ENCODE measurements around the gene ZCCHC7. TPM values are rescaled to one million over a fixed set of nuclear protein-coding genes. Genes with fewer than 3 reads are reported as not detected.
"Not testable (repeated sequence)": the region's sequence is repeated elsewhere in the genome, so short reads cannot be mapped to it uniquely, and the experiment has no call there.

The ZCCHC7 gene
- total RNA-seq, 2 experiments from 2014 or later = 25.6 to 29.1 TPM

GRCh38 chr9:37114442-37114841 is 5.9 kb upstream of the ZCCHC7 start:
- CTCF ChIA-PET, POLR2A ChIA-PET: not testable (repeated sequence)

GRCh38 chr9:37117956-37118355 is 2.4 kb upstream of the ZCCHC7 start:
- POLR2A ChIA-PET = no interaction called here

GRCh38 chr9:37119360-37119759 is 1.0 kb upstream of the ZCCHC7 start:
- ChIA-PET CTCF (interaction anchor here (0.7 to 1.4 kb wide), 3 partner anchors 36 to 124 kb away, joined by 3 to 4 read pairs (median 3); no protein-coding TSS in a partner anchor), POLR2A (interaction anchor here (0.6 to 2.2 kb wide), 3 partner anchors 40 to 762 kb away, joined by 4 to 16 read pairs (median 5); no protein-coding TSS in a partner anchor)

More at GRCh38 chr9:37117956-37118355, 2.4 kb upstream of the ZCCHC7 start:
- CTCF ChIA-PET = no interaction called here

DNA sequence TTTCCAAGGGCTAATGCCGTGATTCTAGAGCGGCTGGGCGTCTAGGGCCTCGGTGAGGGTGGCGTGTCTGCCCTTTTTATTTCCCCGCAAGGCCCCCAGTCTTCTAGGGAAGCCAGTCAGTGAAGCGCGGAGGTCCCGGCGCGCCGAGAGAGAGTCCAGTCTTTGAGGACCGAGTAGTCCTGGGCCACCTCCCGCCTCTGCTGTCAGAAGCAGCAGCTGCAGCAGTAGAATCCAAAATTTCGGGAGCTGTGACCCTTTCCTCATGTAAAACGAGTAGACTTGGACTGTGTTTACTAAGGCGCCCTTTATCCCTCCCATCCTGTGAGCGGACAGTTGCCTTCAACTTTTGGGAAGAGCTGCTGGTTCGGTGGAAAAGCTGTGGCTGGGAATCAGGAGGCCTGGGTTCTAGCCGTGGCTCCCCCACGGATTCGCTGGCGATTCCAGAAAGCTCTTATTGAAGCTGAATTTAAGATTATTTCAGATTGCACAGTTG is 515 bp downstream of the ZCCHC7 start:
- ChIA-PET POLR2A (interaction anchor here (0.6 to 2.2 kb wide), 6 partner anchors 26 to 455 kb away, joined by 3 to 16 read pairs (median 3); partner anchors contain the start of gene FBXO10), CTCF (interaction anchor here (1.4 kb wide), 1 partner anchor 38 kb away, joined by 3 read pairs; no protein-coding TSS in a partner anchor)

- CTCF ChIA-PET = no interaction called here
- POLR2A ChIA-PET = no interaction called here
Measured at GRCh38 chr9:37121881-37122280, 1.5 kb downstream of the ZCCHC7 start.

DNA sequence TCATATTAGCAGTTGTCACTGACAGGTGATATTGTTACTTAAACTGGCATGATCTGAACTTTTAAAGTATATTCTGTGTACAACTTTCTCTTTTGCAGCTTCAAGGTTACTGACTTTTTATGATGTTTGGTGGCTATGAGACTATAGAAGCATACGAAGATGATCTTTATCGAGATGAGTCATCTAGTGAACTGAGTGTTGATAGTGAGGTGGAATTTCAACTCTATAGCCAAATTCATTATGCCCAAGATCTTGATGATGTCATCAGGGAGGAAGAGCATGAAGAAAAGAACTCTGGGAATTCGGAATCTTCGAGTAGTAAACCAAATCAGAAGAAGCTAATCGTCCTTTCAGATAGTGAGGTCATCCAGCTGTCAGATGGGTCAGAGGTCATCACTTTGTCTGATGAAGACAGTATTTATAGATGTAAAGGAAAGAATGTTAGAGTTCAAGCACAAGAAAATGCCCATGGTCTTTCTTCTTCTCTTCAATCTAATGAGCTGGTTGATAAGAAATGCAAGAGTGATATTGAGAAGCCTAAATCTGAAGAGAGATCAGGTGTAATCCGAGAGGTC is 5.9 kb downstream of the ZCCHC7 start:
- POLR2A ChIA-PET = no interaction called here
- CTCF ChIA-PET = no interaction called here

GRCh38 chr9:37127018-37127417 is 6.6 kb downstream of the ZCCHC7 start:
- ChIA-PET CTCF (no interaction called here), POLR2A (no interaction called here)

- POLR2A ChIA-PET = no interaction called here
- CTCF ChIA-PET = no interaction called here
Measured at GRCh38 chr9:37128051-37128450, 7.7 kb downstream of the ZCCHC7 start.

GRCh38 chr9:37134166-37134565 is 13.8 kb downstream of the ZCCHC7 start:
- ChIA-PET CTCF (no interaction called here), POLR2A (no interaction called here)

DNA sequence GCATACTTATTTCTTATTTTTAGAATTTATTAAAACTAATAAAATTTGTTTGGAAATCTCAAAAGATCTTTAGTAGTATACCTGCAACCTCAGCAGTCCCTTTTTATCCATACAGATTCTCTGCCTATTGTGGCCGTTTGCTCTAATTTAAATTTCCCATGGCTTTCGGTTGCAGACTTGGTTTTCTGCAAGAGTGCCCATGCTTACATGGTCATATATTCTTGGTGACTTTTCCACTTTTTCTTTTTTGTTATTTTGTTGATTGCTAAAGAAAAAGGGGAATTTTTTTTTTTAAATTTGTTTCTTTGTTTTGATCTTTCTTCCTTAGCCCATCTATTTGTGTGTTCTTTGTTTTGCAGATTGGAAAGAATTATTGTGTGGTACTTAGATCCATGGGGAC is 20.6 kb downstream of the ZCCHC7 start:
- CTCF ChIA-PET = no interaction called here
- POLR2A ChIA-PET = no interaction called here

DNA sequence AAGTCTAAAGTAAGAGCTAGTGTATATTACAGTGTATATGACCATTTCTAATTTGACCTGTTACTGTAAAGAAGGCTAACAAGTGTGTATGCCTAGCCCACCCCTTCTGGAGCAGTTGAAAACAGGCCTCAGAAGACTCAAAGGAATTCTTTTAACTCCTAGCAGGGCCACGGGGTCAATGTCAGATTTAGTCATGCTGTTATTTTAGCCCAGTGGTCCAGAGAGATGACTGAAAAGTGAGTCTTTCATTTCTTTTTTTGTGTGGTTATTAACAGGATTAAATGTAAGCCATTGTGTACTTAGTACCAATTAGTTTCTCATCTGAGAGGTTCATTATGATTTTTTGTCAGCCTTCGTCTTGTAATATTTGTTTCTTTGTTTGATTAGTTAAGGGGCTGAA is 24.4 kb downstream of the ZCCHC7 start:
- POLR2A ChIA-PET = no interaction called here
- CTCF ChIA-PET = no interaction called here

DNA sequence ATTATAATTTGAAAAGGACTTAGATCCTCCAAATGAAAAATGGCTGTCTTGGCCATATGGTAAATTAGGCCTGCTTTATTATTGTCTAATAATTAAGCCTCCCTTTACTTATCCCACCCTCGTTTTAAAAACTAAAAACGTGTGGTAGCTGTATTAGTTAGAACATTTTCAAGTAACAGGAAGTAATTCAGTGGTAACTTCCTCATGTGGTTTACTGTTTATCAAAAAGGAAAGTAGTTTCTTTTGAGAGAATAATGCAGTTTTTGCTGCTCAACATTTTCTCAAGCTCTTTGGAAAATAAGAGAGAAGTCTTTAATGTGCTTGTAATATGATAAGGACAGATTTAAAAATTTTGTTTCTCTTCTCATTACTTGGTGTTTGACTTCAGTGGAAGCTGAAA is 26.0 kb downstream of the ZCCHC7 start:
- POLR2A ChIA-PET = interaction anchor here (0.5 to 0.9 kb wide), 2 partner anchors 26 to 142 kb away, joined by 3 read pairs; partner anchors contain the start of gene ZCCHC7
- CTCF ChIA-PET = no interaction called here

DNA sequence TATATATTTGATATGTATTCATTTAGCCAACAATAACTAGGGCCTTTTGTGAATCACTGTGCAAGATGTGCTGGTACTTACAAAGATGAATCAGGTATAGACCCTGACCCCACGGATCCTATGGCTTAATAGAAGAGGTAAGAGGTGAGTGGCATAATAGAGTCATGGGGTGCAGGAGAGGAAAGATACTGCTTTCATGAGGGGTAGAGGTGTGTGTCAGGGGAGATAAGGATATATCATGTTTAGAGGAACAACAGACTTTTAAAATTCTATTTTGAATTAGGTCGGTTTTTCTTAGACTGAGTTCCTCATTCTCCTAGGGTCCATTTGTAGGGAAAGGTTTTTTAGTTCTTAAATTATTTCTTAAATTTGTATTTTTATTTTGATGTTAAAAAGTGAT is 27.8 kb downstream of the ZCCHC7 start:
- POLR2A ChIA-PET = no interaction called here
- CTCF ChIA-PET = no interaction called here

DNA sequence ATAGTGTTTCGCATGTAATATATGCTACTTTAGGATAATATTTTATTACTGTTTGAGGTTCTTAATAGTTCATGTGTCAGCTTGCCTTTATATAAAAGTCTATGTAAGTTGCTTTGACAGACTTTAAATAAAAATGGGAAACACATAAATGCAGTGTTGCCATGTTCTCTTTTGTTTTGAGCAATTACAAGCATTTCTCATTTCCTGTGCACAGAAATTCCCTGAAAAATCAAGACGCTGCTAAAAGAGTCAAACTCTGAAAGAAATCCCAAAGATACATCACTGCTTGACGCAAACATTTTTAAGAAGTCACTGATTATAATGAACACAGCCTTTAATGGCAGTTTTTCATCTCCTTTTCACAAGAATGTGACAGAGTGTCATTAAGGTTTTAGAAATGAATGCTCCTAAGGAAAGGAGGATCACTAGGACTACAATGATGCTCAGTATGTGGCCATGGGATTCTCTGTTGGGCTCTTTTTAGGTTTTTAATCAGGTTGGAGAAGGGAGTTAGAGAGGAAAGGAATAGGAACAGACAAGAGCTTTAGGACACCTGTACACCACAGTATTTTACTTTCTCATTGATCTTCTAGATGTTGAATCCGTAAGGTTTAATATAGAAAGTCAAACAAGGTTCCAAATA is 29.4 kb downstream of the ZCCHC7 start:
- ChIA-PET POLR2A (interaction anchor here (0.6 kb wide), 1 partner anchor 11 kb away, joined by 3 read pairs; no protein-coding TSS in a partner anchor), CTCF (no interaction called here)

GRCh38 chr9:37150415-37150814 is 30.0 kb downstream of the ZCCHC7 start:
- POLR2A ChIA-PET = no interaction called here

GRCh38 chr9:37151812-37152211 is 31.4 kb downstream of the ZCCHC7 start:
- ChIA-PET CTCF (no interaction called here), POLR2A (no interaction called here)

More at GRCh38 chr9:37150415-37150814, 30.0 kb downstream of the ZCCHC7 start:
- CTCF ChIA-PET = no interaction called here

- POLR2A ChIA-PET = no interaction called here
- CTCF ChIA-PET = no interaction called here
Measured at GRCh38 chr9:37152365-37152764, 32.0 kb downstream of the ZCCHC7 start.

GRCh38 chr9:37155601-37156000 is 35.2 kb downstream of the ZCCHC7 start:
- ChIA-PET POLR2A (no interaction called here), CTCF (no interaction called here)

DNA sequence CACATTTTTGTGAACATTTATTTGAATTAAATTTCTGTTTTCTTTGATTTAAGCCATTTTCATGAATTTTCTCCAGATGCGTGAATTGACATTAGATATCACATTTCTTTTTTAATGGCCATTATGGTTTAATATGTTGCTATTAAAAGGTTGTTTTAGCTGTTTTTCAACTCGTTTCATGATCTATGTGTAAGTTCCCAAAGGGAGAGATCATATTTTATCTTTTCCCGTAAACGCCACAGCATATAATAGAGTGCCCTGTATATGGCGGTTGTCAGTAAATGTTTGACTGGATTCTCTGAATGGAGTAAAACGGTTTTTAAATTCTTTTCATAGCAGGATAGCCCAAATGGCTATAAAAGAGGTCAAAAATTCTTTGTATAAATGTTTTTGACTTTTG is 35.8 kb downstream of the ZCCHC7 start:
- ChIA-PET POLR2A (no interaction called here), CTCF (no interaction called here)

- ChIA-PET POLR2A (no interaction called here), CTCF (interaction anchor here (0.7 kb wide), 1 partner anchor 103 kb away, joined by 3 read pairs; no protein-coding TSS in a partner anchor)
Measured at GRCh38 chr9:37156781-37157356, 36.5 kb downstream of the ZCCHC7 start.
